ENCODE data around the gene HIVEP3.
A peak's percentile ranks its signal among the peaks of the same experiment; 100 is the strongest.

The HIVEP3 gene

GRCh38 chr1:41870076-41870562 lies 48.6 kb downstream of the HIVEP3 start:
- peak in 1 of 3 experiments; percentile 40 for DNase-seq

DNA sequence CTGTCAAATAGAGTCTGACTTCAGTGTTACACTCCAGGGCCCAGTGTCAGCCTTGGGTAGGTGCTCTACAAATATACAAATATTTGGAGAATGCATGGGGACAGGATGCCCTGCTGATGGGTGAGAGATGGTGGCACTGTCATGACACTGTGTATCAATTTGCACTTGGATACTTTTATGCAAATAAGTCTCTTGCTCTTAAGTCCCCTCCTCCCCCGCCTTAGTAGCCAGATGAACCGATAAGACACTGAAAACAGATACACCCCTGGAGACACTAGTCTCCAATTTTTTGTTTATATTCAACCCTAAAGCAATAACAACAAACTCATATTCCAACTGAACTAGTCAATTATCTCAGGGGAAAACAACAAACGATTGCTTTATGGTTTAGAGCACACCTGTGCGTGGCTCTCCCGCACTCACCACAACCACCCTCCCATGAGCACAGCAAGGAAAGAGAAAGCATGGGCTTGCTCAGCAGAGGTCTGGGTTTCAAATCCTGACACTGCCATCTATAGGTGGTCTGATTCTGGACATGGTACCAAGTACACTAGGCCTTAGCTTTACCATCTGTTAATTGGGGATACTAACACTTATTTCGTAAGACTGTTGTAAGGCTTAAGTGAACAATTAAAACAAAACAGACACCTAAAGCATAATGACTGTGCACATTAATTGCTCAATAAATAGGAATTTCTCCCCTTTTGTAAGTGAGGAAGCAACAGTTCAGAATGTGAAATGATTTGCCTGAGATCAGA lies 50.3 kb downstream of the HIVEP3 start:
- DNase-seq: peak in 1 of 3 experiments; percentile 12

GRCh38 chr1:41866285-41866684 lies 52.4 kb downstream of the HIVEP3 start:
- DNase-seq: no peak

DNA sequence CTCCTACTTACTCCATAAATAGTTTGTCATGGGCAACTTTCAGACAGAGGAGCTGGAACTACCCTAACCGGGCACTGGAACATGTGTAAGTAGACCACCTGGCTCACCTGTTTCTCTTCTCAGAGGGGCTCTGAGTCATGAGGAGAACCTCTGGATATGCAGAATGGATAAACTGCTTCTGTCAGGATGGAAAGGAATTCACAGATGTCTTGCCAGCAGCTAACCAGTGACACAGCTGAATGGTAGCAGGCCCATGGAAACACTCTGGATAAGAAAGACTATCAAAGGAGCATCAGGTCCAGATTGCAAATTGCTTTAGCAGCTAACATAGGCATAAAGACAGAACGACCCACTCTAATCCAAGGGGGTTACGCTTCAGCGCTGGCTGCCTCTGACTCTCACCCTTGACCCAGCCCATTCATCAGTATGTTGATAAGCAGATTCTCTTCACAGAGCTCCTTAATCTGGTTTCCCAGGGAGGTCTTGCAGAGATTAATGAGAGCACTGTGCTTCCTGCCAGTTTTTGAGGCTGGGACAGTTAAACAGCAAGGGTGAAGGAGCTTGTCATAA lies 54.2 kb downstream of the HIVEP3 start:
- no peak for DNase-seq

DNA sequence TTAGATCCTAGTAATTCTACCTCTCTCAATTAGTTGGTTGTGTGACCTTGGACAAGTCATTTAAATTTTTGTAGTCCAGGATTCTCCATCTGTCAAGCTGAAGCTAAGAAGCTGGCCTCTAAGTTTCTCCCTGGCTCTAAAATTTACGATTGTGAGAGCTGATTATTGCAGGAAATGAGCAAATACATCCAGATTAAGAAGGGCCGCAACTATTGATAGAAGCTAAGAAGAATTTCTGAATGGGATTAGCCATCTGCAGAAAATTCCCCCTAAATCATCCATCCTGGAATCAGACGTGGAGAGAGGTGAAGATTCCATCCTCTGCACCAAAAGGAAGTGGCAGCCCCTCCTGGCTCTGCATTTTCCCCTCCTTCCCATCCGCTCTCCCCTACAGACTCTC lies 55.0 kb downstream of the HIVEP3 start:
- no peak for DNase-seq

- DNase-seq: peak in 2 of 3 experiments; percentile 5 to 60
These were observed 56.1 kb downstream of the HIVEP3 start for GRCh38 chr1:41862384-41863221.

DNA sequence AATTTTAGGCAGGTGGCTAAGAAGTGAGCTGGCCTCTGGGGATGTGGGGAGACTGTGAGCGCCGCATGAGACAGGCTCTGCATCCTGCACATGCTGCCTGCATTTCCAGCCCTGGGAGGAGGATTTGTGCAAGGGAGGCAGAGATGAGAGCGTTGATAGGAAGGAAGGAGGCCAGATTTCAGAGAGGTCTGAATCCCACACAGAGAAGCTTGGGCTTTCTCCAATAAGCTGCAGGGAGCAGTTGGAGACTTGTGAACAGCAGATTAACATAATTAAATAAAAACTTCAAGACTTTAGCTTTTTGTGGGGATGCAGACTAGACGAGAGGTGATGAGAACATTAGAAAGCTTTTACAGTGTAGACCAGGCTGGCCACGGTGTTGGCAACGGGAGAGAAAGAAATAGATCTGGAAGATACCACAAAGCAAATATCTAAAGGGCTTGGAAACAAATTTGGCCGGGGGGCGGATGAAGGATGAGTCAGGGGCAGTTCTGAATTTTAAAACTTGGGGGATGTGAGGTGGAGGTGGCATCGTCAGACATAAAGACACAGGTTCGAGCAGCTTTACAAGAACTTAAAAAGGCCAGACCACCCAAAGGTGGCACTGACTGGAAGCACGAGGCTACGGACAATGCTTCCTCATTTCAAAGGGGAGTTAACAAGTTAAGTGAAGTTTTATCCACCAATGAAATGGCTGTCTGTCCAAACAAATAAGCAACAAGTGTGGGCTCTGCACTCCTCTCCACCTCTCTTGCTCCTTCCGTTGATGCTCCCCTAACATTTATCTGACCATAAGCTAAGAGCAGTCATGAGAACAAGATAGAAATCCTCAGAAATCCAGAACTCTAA lies 57.0 kb downstream of the HIVEP3 start:
- no peak for DNase-seq

DNA sequence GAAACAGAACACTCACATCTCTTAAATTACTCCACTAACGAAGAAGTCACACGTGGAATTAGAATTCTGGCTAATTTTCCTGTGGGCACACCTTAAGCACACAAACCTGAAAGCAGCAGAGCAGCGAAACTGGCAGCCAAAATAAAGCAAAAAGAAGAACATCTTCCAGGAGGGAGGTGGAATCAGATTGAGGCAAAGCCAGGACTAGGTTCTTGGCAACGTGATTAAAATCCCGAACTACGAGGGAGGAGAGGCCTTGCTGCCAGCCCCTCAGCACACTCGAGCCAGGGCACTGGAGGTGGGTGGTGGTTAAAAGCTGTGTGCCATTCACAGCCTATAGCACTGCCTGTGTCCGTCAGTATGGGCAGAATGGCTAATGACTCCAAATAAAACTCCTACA lies 58.0 kb downstream of the HIVEP3 start:
- DNase-seq: no peak

DNA sequence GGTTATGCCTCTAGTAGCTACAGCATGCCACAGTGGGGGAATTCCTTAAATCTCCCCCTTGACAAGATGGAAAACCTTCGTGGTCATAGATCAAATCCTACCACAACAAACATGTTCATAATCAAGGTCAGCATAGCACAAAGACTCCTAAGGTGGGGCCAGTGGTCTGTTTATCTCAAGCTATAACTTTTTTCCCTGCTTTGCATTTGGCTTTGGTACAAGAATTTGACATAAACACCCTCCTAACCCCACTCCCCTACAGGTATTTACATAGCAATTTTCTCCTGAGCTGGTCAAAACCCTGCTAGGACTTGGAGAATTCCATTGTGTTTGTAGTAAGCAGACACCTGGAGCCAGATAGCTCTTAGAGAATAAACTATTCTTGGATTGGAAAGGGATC lies 58.5 kb downstream of the HIVEP3 start:
- no peak for DNase-seq

DNA sequence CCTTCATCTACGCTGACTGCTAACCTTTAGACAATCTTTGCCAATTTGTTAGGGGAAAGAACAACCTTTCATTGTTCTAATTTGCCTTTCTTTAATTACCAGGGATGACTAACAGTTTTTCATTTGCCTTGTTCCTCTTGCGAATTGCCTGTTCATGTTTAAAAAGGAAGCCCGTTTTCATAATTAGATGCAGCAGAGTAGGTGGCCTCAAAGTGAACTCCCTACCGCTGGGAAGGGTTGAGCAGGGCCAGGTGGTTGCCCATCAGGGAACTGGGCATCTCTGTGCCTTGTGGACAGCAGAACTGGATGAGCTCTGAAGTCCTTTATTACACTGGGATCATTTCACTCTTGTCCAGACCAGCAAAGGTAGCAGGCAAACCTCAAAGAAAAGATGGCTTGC lies 59.0 kb downstream of the HIVEP3 start:
- no peak for DNase-seq

DNA sequence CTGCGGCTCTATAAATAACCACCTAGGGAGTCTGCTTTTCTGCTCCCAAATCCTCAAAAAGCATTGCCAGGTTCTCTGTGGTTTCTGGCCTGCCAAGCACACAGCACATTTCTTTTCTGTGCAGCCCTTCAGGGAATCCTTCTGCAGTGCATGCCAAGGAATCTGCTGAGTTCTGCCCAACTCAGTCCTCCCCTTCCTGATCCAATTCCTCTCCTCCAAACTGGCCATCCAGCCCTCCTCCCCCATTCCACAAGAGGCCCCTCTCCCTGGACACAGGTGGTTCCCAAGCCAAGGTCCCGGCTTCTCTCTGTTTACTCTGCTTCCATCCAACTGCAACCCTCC lies 61.8 kb downstream of the HIVEP3 start:
- DNase-seq: no peak

DNA sequence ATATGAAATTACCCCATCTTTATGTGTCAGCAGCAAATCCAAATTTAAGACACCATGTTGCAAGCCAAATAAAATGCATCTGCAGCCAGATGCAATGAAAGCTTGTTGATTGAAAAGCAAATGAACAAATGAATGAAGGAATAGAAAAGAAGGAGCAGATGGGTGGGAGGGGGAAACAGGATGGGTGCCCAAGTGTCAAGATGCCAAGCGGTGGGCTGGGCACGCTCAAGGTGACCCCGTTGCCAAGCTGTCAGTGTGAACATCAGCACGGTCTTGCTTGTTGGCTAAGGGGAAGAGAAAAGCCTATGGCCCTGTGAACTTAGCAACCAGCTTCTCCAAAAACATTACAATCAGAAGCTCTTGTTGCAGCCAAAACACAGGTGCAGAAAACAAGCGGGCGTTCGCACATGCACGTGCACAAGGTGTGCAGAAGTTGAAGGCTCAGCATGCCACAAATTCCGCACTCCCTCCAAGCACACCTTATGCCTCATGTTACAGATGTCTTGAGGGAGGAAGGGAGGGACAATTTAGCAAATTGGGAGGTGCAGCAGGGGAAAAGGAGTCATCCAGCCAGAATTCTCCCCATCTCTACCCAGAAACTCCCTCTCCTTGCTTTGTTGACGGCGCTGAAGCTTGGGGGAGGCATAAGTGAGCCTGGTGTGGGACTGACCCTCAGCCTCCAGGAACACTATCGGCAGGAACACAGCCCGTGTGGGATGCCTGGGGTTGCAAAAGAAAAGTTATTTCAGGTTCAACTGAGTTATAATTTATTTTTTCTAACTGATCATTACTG lies 62.4 kb downstream of the HIVEP3 start:
- no peak for DNase-seq

- no peak for DNase-seq
These were observed 63.0 kb downstream of the HIVEP3 start for GRCh38 chr1:41855713-41856112.

DNA sequence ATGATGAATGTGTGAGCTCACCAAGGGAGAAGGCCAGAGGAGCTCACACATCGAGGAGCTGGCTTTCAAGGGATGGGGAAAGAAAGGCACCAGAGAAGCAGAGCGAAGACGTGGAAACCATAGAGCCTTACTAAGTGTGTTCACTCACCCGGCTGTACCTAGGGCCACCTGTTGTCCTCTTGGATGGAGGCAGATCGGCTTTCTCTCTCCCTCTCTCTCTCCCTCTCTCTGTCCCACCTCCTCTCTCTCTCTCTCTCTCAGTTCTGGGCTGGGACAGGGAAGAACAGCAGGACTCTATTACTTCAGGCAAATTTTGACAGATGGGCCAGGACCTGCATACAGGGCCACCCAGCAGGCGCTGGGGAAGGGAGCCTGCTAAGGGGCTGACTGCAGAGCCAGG lies 64.8 kb downstream of the HIVEP3 start:
- no peak for DNase-seq

- no peak for DNase-seq
These were observed 66.6 kb downstream of the HIVEP3 start for GRCh38 chr1:41852091-41852490.

GRCh38 chr1:41851589-41851988 lies 67.1 kb downstream of the HIVEP3 start:
- DNase-seq: no peak

- DNase-seq: no peak
These were observed 68.7 kb downstream of the HIVEP3 start for GRCh38 chr1:41850029-41850428.

- DNase-seq: no peak
These were observed 69.4 kb downstream of the HIVEP3 start for GRCh38 chr1:41849211-41849759.

GRCh38 chr1:41848216-41848952 lies 70.3 kb downstream of the HIVEP3 start:
- no peak for DNase-seq

- no peak for DNase-seq
These were observed 71.0 kb downstream of the HIVEP3 start for GRCh38 chr1:41847733-41848132.

Measured in NCI-H1417 (cell line).